Activated CD4-positive, alpha-beta T cell treated with anti-CD3 and anti-CD28 coated beads, Interleukin-2, amount 50 U/mL, for 4 hours (primary cell): Measurements from ENCODE around the gene TAF6.

Experiments used
- DNase-seq, 2 experiments: peaks; one replicate each; pipeline ENCODE4 v3.0.0-alpha.2; 2020

Gene TAF6

DNA sequence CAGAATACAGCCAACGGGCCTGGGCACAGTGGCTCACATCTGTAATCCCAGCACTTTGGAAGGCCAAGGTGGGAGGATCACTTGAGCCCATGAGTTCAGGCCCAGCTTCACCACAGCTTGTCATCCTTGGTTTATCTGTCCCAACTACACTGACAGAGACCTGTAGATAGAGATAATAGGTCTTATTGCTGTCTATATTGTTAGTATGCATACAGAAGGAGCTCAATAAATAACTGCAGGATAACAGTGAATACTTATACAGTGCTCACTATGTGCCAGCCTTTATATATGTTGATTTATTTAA, 1.5 kb upstream of the TAF6 start:
- no peak for DNase-seq

- peak; percentile 62 to 64 for DNase-seq
These were observed 993 bp upstream of the TAF6 start for GRCh38 chr7:100119970-100120732.

GRCh38 chr7:100118388-100119071, 628 bp downstream of the TAF6 start:
- DNase-seq: no peak

- DNase-seq: no peak
These were observed 4.1 kb downstream of the TAF6 start for GRCh38 chr7:100115026-100115425.

DNA sequence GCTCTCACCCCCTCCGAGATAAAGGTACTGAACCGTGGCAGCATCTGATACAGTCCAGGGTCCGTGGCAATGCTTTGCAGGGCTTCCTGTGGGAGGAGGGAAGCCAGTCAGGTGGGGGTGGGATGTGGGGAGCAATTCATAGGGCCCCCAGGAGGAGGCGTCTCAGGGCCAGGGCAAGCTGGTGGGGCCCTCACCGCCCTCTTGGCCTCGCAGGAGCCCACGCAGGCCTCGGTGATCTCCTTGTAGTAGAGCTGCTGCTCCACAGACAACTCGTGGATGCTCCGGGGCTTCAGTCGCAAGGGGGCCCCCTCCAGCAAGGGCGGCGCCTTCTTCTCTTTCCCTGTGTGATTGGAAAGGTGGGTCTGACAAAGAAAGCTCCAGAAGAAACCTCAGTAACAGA, 7.2 kb downstream of the TAF6 start:
- no peak for DNase-seq

GRCh38 chr7:100111156-100111555, 8.0 kb downstream of the TAF6 start:
- DNase-seq: no peak

GRCh38 chr7:100109521-100110163, 9.5 kb downstream of the TAF6 start:
- no peak for DNase-seq

- DNase-seq: no peak
These were observed 11.3 kb downstream of the TAF6 start for GRCh38 chr7:100107890-100108289.

DNA sequence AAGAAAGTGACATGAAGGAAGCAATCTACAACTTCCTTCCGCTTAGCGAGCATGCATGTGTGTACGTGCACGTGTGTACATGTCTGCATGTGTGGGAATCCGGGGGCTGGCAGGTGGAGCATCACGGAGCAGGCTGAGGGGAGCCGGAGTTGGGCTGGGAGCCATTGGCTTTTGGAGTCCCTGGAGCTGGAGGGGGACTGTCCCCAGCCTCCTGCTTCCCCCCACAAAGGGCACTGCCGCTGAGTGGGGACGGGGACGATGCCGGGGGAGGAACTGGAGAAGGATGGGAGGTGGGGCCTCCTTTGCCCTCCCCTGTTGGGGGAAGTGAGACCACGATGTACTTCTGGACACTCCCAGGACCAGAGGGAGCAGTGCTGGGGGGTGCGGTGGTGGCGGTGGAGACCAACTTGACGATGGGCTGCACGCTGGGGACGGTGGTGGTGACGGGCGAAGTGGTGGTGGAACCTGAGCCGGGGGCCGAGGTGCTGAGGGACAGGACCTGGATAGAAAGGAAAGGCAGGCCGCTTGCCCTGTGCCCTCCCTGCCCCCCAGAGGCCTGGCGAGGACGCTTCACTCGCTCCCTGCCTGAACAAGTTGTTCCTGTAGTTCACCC, 11.9 kb downstream of the TAF6 start:
- no peak for DNase-seq

DNA sequence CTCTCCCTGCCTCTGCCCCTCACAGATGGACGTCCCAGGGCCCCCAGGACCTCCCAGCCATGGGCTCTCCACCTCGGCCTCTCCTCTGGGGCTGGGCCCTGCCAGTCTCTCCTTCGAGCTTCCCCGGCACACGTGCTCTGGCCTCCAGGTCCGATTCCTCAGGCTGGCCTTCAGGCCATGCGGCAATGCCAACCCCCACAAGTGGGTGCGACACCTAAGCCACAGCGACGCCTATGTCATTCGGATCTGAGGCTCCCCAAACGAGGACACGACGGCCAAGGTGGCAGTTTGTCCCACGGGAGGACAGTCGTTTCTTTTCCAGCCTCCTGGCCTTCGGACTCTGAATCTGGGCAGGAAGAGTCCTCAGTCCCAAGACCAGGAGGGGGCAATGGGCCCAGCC, 12.5 kb downstream of the TAF6 start:
- DNase-seq: no peak

GRCh38 chr7:100105534-100105933, 13.6 kb downstream of the TAF6 start:
- no peak for DNase-seq

GRCh38 chr7:100102950-100103840, 16.0 kb downstream of the TAF6 start:
- no peak for DNase-seq

- DNase-seq: peak; percentile 91 to 93
These were observed 17.9 kb downstream of the TAF6 start, which contains the start of the genes AP4M1 and MCM7 for GRCh38 chr7:100101016-100101862. TSS of gene AP4M1 (plus strand) at chr7:100101643. CDS start at chr7:100101715, 72 bp downstream. TSS of gene MCM7 (minus strand) at chr7:100101397. CDS start at chr7:100101294, 103 bp downstream.

DNA sequence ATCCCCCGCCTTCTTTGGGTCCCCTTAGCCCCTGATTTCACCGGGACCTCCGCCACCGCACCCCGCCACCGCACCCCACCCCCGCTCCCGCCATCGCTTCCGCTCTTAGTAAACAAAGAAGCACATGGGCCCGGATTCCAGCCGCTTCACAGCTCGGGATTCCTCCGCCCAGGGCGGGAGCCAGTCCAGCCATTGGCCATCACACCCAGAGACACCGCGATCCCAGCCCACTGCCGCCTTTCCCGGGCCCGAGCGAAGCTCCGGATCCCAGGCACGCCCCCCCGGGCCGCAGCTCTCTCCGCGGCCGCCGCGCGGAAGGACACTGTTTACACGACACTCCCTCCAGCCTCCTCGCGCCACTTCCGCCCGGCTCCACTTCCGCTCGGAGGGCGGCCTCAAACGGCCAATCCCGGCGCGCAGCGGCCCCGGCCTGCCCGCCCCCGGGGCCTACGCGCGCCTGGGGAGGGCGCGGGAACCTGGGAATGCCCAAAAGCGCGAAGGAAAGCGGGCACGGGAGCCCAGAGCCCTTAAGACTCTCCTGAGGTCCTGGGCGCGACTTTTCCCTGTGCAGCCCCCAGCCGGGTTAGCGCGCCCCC, 18.6 kb downstream of the TAF6 start:
- peak; percentile 76 to 80 for DNase-seq

GRCh38 chr7:100099452-100099851, 19.7 kb downstream of the TAF6 start:
- no peak for DNase-seq

GRCh38 chr7:100098913-100099312, 20.2 kb downstream of the TAF6 start:
- no peak for DNase-seq

DNA sequence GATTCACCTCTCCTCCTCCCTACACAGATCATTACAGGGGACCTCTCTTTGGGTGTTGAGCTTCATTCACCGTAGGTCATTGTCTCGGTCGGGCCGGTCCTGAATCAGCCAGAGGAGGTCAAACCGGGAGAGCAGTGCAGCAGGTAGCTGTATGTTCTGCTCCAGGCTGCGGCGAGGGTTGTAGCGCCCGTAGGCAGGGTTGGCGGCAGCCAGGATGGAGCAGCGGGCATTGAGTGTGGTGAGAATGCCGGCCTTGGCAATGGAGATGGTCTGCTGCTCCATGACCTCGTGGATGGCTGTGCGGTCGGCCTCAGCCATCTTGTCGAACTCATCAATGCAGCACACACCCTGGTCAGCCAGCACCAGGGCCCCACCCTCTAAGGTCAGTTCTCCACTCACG, 23.5 kb downstream of the TAF6 start:
- no peak for DNase-seq

GRCh38 chr7:100095289-100095688, 23.9 kb downstream of the TAF6 start:
- no peak for DNase-seq

DNA sequence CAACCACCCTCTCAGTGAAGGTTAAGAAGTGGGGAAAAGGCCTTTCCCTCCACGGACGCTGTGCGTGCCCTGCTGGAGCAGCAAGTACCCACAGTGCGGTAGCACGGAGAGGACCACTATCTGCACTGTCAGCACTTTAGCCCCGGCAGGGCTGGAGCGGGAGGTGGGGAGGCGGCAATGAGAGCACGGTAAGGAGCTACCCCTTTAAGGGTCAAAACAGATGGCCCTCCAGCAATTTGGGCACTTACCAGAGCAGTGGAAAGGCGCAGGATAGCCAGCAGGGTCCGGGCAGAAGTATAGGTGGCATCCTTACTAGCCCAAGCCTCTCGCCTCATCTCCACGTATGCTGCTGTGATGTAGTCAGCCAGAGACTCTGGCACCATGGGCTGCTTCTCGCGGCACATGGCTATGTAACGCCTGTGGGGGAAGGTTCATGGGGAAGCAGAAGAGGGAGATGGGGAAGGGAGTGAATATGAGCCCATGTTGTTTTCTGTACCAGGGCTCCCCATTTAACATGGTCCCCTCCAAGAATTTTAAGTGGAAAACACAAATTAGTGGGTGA, 25.2 kb downstream of the TAF6 start:
- DNase-seq: no peak

DNA sequence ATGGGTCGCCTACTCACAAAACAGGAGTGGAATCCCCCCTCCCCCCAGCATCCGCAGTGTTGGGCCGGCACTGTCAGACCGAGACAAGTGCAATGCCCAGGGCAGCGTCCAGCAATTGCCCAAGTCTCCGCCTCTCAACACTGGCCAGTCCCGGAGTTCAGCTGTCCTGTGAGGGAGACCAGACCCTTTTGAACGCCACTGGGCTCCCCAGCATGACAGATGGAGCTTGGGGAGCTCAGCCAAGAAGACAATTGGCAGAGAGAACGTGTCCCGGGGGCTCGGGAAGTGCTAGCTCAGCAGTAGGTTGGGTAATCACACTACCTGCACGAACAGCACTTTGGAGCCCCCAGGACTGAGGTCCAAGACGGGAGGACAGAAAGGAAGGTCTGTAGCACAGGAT, 25.7 kb downstream of the TAF6 start:
- DNase-seq: no peak

DNA sequence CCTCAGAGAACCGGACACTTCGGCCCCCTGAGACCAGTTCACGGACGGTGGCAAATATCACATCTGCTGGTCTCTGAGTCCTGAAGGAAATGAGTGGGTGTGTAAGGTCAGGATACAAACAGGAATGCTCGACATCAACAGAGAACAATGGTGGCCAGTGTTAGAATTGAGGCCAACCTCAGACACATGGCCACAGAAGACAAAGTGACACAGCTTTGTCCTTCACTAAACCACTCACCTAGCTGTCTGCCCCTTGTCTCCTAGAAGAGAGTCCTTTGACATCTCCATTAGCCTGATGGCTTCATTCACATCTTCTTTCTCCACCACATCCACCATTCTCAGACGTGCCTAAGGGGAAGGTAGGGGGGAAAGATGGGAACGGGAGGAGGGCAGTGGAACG, 26.1 kb downstream of the TAF6 start:
- no peak for DNase-seq
